ENCODE measurements around the gene HOXA6.

DNA sequence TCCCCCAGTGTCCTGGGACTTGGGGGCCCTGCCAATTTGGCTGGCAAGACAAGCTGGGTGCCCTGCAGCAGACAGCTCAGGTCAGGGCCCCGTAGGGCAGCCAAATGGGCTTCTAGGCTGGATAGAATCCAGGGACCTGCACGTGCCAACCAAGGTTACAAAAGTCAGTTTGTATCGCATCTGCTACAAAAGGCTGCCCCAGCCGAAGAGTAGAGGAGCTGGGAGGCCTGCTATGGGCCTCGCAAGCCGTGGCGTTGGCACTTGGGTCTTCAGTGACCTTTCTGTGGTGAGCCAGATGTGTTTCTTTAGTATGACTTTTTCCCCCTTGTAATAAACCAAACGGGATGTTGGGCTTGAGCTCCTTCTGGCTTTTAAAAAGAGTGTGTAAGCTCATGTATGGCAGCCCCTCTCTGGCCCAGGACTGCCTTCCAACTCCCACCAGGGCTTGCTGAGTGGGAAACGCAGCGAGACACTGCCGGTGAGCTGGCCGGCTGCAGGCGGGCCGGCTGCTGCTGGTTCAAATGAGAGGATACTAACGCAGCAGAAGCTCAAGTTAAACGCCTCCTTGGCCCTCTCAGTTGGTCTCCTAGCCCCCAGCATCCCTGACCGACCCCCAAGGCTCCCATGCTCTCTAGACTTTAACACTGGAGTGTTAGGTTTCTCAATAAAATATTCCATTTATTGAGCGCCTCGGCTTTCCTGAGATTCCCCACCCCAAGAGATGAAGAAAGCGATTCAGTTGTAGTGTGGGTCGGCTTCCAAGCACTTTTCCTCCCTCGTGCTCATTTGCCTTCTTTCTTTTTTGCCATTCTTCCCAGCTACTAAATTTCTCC, 29.6 kb upstream of the HOXA6 start:
- TF ChIP-seq, protein P1, sequence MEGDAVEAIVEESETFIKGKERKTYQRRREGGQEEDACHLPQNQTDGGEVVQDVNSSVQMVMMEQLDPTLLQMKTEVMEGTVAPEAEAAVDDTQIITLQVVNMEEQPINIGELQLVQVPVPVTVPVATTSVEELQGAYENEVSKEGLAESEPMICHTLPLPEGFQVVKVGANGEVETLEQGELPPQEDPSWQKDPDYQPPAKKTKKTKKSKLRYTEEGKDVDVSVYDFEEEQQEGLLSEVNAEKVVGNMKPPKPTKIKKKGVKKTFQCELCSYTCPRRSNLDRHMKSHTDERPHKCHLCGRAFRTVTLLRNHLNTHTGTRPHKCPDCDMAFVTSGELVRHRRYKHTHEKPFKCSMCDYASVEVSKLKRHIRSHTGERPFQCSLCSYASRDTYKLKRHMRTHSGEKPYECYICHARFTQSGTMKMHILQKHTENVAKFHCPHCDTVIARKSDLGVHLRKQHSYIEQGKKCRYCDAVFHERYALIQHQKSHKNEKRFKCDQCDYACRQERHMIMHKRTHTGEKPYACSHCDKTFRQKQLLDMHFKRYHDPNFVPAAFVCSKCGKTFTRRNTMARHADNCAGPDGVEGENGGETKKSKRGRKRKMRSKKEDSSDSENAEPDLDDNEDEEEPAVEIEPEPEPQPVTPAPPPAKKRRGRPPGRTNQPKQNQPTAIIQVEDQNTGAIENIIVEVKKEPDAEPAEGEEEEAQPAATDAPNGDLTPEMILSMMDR (IDR thresholded peaks at IDR 0.05 in 2 of 3, conservative IDR thresholded peaks at IDR 0.05 in 1 of 3; ENCODE audit: insufficient read depth in 2 of 3, low read depth in 1 of 3, low read length in 3 of 3), result no peak
- TF ChIP-seq NR3C1 (CRISPR knock-in tag; IDR thresholded peaks at IDR 0.05), result no peak
